GM19468 (cell line): ENCODE measurements around the gene USP53.
A peak's percentile ranks its signal among the peaks of the same experiment; 100 is the strongest.
"Not testable (repeated sequence)": the region's sequence is repeated elsewhere in the genome, so short reads cannot be mapped to it uniquely, and the experiment has no call there.

ENCODE experiments used
- ATAC-seq: cut with Tn5 transposase; IDR thresholded peaks from one replicate; pipeline ENCODE4 v1.9.1; 2021; ENCODE audit warnings: mild to moderate bottlenecking, moderate library complexity, moderate number of reproducible peaks; ENCODE audit not compliant: unreplicated experiment; ENCODE audit errors: extremely low read depth

The USP53 gene

DNA sequence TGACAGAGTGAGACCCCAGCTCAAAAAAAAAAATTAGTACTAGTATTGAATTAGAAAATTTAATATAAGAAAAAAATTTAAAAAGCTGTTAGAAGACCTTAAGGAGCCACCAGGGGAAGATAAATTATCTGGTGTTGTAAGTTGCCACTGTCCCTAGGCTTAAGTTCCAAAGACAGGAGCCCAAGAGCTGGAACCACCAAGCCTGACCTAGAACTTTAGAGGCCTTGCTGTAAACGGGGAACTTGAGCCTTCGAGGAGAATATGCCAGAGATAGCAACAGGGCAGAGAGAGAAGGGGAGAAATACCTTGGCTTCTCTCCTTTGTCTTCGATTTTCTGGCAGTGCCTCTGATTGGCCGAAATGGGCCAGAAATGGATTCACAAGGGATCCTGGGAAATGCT, 8.9 kb downstream of the USP53 start:
- ATAC-seq: no peak

DNA sequence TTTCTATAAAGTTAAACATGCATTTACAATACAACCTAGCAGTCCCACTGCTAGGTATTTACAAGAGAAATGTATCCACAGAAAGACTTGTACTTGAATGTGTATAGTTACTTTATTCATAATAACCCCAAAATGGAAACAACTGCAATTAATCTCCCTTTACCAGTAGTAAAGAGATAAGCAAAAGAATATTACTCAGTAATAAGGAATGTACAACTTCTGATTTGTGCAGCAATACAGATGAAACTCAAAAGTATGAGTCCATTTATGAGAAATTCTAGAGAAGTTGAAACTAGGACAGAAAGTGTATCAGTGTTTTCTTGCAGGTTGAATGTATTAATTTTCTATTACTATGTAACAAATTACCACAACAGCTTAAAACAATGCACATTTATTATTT, 15.2 kb downstream of the USP53 start:
- no peak for ATAC-seq

GRCh38 chr4:119228406-119228805, 15.9 kb downstream of the USP53 start:
- no peak for ATAC-seq

GRCh38 chr4:119229908-119230687, 17.6 kb downstream of the USP53 start:
- ATAC-seq: no peak

DNA sequence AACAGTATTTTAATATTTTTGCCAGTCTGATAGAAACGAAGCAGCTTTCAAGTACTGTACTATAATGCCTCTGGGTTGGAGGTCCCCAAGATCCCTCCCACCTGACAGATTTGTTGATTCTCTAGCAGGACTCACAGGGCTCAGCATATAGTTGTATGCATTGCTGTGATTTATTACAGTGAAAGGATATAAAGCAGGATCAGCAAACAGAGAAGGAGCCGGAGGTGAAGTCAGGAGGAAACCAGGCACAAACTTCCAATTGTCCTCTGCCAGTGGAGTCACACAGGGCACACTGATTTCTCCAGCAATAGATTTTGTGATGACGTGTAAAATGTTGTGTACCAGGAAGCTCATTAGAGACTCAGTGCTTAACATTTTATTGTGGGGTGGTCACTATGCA, 19.0 kb downstream of the USP53 start:
- ATAC-seq: no peak

- no peak for ATAC-seq
These were observed 19.8 kb downstream of the USP53 start for GRCh38 chr4:119232286-119232685.

DNA sequence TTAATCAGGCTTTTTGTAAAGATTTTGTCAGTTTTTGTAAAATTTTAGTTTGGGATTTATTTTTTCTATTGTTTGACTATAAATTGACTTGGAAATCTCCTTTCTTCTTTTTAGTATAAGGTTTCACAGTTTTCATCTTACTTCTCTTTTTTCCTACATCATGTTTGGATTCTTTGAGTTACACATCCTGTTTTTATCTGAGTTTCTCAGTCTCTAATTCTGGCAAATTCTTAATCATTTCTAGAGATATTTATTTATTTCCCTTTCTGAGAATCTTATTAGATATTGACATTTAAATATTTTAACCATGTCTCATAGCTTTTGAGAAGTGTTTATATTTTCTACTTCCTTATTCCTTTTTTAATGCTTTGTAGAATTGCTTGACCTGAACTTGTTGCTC, 20.7 kb downstream of the USP53 start:
- ATAC-seq: no peak

GRCh38 chr4:119233750-119234149, 21.2 kb downstream of the USP53 start:
- no peak for ATAC-seq

- no peak for ATAC-seq
These were observed 24.7 kb downstream of the USP53 start for GRCh38 chr4:119237201-119237600.

- ATAC-seq: no peak
These were observed 25.1 kb downstream of the USP53 start for GRCh38 chr4:119237642-119238041.

GRCh38 chr4:119238068-119238722, 25.7 kb downstream of the USP53 start:
- ATAC-seq: peak; percentile 86

- no peak for ATAC-seq
These were observed 27.6 kb downstream of the USP53 start for GRCh38 chr4:119240128-119240527.

DNA sequence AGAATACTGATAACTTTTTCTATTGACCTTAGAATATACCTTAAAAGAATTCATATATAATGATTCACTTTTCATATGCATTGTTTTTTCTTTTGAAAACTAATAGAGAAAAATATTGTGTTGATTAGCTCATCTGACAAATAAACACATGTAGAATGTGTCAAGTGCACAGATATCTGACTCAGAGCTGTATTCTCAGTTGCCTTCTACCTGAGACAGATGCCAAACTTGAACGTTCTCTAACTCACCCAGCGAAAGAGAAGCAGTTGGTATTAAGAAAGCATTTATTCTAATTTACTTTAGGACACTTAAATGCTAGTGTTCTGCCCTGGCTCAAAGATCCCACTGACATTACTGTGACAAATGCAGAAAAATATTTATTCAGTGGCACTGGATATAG, 28.1 kb downstream of the USP53 start:
- ATAC-seq: no peak

GRCh38 chr4:119242417-119242816, 29.9 kb downstream of the USP53 start:
- no peak for ATAC-seq

DNA sequence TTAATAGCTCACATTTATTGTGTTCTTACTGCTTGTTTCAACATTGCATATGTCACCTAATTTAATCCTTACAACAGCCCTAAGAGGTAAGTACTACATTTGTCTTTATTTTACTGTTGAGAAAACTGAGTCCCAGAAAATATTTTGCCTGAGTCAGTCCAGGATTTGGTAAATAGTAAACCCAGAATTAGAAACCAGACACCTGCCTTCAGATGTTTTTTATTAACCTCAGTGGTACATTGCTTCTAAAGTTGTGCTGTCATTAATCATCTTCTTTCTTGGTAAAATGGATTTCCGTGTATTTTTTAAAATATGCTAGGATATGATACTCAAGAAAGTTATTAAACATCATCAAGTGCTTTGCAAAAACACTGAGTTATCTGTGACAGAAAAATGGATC, 31.4 kb downstream of the USP53 start:
- ATAC-seq: no peak

- ATAC-seq: no peak
These were observed 31.8 kb downstream of the USP53 start for GRCh38 chr4:119244344-119244743.

GRCh38 chr4:119244832-119245231, 32.3 kb downstream of the USP53 start:
- no peak for ATAC-seq

GRCh38 chr4:119246177-119246733, 33.7 kb downstream of the USP53 start:
- no peak for ATAC-seq

DNA sequence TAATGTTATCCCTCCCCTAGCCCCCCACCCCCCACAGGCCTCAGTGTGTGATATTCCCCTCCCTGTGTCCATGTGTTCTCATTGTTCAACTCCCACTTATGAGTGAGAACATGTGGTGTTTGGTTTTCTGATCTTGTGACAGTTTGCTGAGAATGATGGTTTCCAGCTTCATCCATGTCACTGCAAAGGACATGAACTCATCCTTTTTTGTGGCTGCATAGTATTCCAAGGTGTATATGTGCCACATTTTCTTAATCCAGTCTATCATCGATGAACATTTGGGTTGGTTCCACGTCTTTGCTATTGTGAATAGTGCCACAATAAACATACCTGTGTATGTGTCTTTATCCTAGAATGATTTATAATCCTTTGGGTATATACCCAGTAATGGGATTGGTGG, 38.5 kb downstream of the USP53 start:
- ATAC-seq: not testable (repeated sequence)

GRCh38 chr4:119255223-119255622, 42.7 kb downstream of the USP53 start:
- not testable (repeated sequence) for ATAC-seq

DNA sequence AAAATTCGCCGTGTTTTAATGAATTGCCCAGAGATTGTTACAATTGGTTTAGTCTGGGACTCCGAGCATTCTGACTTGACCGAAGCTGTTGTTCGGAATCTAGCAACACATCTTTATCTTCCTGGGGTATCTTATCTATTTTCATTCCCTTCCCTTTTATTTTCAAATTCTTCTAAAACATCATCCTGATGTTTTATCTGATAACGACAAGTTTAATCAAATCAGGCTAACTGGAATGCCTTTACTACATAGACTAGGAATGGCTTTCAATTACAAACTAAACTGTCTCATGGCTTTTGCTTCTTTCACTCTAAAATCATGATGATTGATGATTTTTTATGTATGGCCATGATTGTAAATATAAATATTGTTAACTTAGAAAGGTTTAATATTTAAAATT, 48.0 kb downstream of the USP53 start:
- no peak for ATAC-seq

DNA sequence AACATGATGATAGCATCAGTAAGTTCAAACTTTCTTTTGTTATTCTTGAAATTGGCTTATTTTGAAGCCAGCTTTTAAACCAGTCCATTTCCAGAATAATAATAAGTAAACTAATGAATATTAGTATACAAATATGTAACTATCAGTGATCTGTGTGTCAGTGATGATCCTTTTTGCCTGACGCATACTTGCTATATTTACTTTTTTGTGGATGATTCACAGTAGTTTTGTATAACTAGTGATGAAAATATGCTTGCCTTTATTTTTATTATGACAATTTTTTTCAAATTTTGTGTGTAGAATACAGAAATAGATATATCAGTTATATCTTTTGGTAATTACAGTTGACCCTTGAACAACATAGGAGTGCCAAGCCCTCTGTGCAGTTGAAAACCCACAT, 49.5 kb downstream of the USP53 start:
- ATAC-seq: no peak
